HEK293 (cell line): ENCODE results near the gene R3HDM4.

Experiments used
- CTCF ChIA-PET: fragments of 350-600 bp; formaldehyde crosslinking; extraction: SDS; loops from one replicate; lab custom pipeline; 2021; ENCODE audit warnings: antibody characterized with exemption; lab: Yijun Ruan, JAX
- POLR2A ChIA-PET: fragments of 300-600 bp; formaldehyde crosslinking; extraction: SDS; loops from one replicate; lab custom pipeline; 2020; ENCODE audit warnings: antibody characterized with exemption, inconsistent platforms; lab: Yijun Ruan, JAX
- H3K27ac ChIP-seq: fragments of 200-500 bp; sonication (Bioruptor generic); 2 replicates; pipeline ENCODE4 v1.5.1; 2014; ENCODE audit warnings: low read depth, low read length, control low read depth, inconsistent platforms; ENCODE audit errors: extremely low read depth
- H3K36me3 ChIP-seq, 2 experiments: fragments of 200-500 bp in 1 of 2; sonication (Bioruptor generic) in 1 of 2; 1 replicate in 1 of 2; 2 replicates in 1 of 2; pipeline ENCODE4 v1.5.1; 2014 to 2017; ENCODE audit warnings: inconsistent platforms in 2 of 2, low read length in 2 of 2; ENCODE audit not compliant: control insufficient read depth in 2 of 2, insufficient read depth in 1 of 2
- H3K4me1 ChIP-seq: fragments of 200-500 bp; sonication (Bioruptor generic); 2 replicates; pipeline ENCODE4 v1.5.1; 2014; ENCODE audit warnings: mild to moderate bottlenecking, low read length, inconsistent platforms; ENCODE audit not compliant: control insufficient read depth, insufficient read depth
- H3K4me3 ChIP-seq: 2 replicates; pipeline ENCODE4 v1.5.1; 2011; ENCODE audit warnings: low read depth, mild to moderate bottlenecking, control low read depth, low read length, moderate library complexity
- H3K9me3 ChIP-seq: fragments of 200-500 bp; sonication (Bioruptor generic); 2 replicates; pipeline ENCODE4 v1.5.1; 2014; ENCODE audit warnings: low read depth, low read length, inconsistent platforms; ENCODE audit not compliant: control insufficient read depth, insufficient read depth
- BCL11A ChIP-seq: fragments of 450-650 bp; formaldehyde crosslinking; IDR thresholded peaks from 2 replicates; pipeline ENCODE4 v1.5.1; 2016; ENCODE audit warnings: low read depth, missing biosample characterization, missing genetic modification characterization
- GFI1B ChIP-seq: fragments of 450-650 bp; formaldehyde crosslinking; IDR thresholded peaks from 2 replicates; pipeline ENCODE4 v1.5.1; 2016; ENCODE audit warnings: missing biosample characterization, missing genetic modification characterization
- GLI4 ChIP-seq: fragments of 450-650 bp; formaldehyde crosslinking; IDR thresholded peaks from 2 replicates; pipeline ENCODE4 v1.5.1; 2016; ENCODE audit warnings: missing biosample characterization, missing genetic modification characterization
- GLIS2 ChIP-seq: fragments of 450-650 bp; formaldehyde crosslinking; IDR thresholded peaks from 2 replicates; pipeline ENCODE4 v1.5.1; 2016; ENCODE audit warnings: missing biosample characterization, missing genetic modification characterization
- KLF1 ChIP-seq: fragments of 450-650 bp; formaldehyde crosslinking; IDR thresholded peaks from 2 replicates; pipeline ENCODE4 v1.5.1; 2016; ENCODE audit warnings: missing biosample characterization, missing genetic modification characterization
- PATZ1 ChIP-seq: fragments of 450-650 bp; formaldehyde crosslinking; IDR thresholded peaks from 2 replicates; pipeline ENCODE4 v1.5.1; 2016; ENCODE audit warnings: missing biosample characterization, missing genetic modification characterization
- TRIM28 ChIP-seq: IDR thresholded peaks from 2 replicates; pipeline ENCODE4 v1.6.1; 2011; ENCODE audit warnings: low read length, control low read depth, borderline replicate concordance
- ZBTB10 ChIP-seq: fragments of 450-650 bp; formaldehyde crosslinking; IDR thresholded peaks from 2 replicates; pipeline ENCODE4 v1.5.1; 2016; ENCODE audit warnings: missing biosample characterization, missing genetic modification characterization
- ZBTB26 ChIP-seq: fragments of 450-650 bp; formaldehyde crosslinking; optimal IDR thresholded peaks from 2 replicates; pipeline ENCODE3; 2016; ENCODE audit warnings: missing biosample characterization, mild to moderate bottlenecking, missing genetic modification characterization
- ZBTB8A ChIP-seq: fragments of 450-650 bp; formaldehyde crosslinking; IDR thresholded peaks from 2 replicates; pipeline ENCODE4 v1.5.1; 2016; ENCODE audit warnings: missing biosample characterization, missing genetic modification characterization
- ZEB2 ChIP-seq: fragments of 450-650 bp; formaldehyde crosslinking; IDR thresholded peaks from 2 replicates; pipeline ENCODE4 v1.5.1; 2016; ENCODE audit warnings: missing biosample characterization, missing genetic modification characterization
- ZNF148 ChIP-seq: fragments of 450-650 bp; formaldehyde crosslinking; IDR thresholded peaks from 2 replicates; pipeline ENCODE4 v1.5.0; 2017; ENCODE audit warnings: missing biosample characterization, missing genetic modification characterization, borderline replicate concordance
- ZNF2 ChIP-seq: fragments of 450-650 bp; formaldehyde crosslinking; IDR thresholded peaks from 2 replicates; pipeline ENCODE4 v1.5.1; 2016; ENCODE audit warnings: missing biosample characterization, missing genetic modification characterization
- ZNF354C ChIP-seq: fragments of 450-650 bp; formaldehyde crosslinking; IDR thresholded peaks from 2 replicates; pipeline ENCODE4 v1.5.1; 2016; ENCODE audit warnings: missing biosample characterization, missing genetic modification characterization, low read depth, borderline replicate concordance
- ZNF404 ChIP-seq: fragments of 450-650 bp; formaldehyde crosslinking; IDR thresholded peaks from 2 replicates; pipeline ENCODE4 v1.5.1; 2017; ENCODE audit warnings: missing biosample characterization, missing genetic modification characterization
- ZNF510 ChIP-seq: fragments of 450-650 bp; formaldehyde crosslinking; IDR thresholded peaks from 2 replicates; pipeline ENCODE4 v1.5.1; 2018; ENCODE audit warnings: mild to moderate bottlenecking, missing genetic modification characterization, missing biosample characterization; ENCODE audit not compliant: insufficient replicate concordance
- ZNF514 ChIP-seq: fragments of 450-650 bp; formaldehyde crosslinking; IDR thresholded peaks from 2 replicates; pipeline ENCODE4 v1.5.1; 2016; ENCODE audit warnings: missing biosample characterization, missing genetic modification characterization
- ZNF580 ChIP-seq: fragments of 450-650 bp; formaldehyde crosslinking; IDR thresholded peaks from 2 replicates; pipeline ENCODE4 v1.5.1; 2016; ENCODE audit warnings: missing biosample characterization, missing genetic modification characterization
- ZNF596 ChIP-seq: fragments of 450-650 bp; IDR thresholded peaks from 2 replicates; pipeline ENCODE4 v1.5.0; 2018; ENCODE audit warnings: missing biosample characterization, mild to moderate bottlenecking, missing genetic modification characterization, moderate library complexity
- ZNF621 ChIP-seq: fragments of 450-650 bp; formaldehyde crosslinking; IDR thresholded peaks from 2 replicates; pipeline ENCODE4 v1.5.1; 2017; ENCODE audit warnings: missing biosample characterization, missing genetic modification characterization
- ZNF624 ChIP-seq: fragments of 450-650 bp; formaldehyde crosslinking; IDR thresholded peaks from 2 replicates; pipeline ENCODE4 v1.5.1; 2017; ENCODE audit warnings: missing biosample characterization, missing genetic modification characterization
- ZNF660 ChIP-seq: fragments of 450-650 bp; IDR thresholded peaks from 2 replicates; pipeline ENCODE4 v1.5.1; 2018; ENCODE audit warnings: missing biosample characterization, mild to moderate bottlenecking, missing genetic modification characterization
- ZNF677 ChIP-seq: fragments of 450-650 bp; IDR thresholded peaks from 2 replicates; pipeline ENCODE4 v1.5.0; 2018; ENCODE audit warnings: missing biosample characterization, mild to moderate bottlenecking, missing genetic modification characterization, moderate library complexity
- ZNF76 ChIP-seq: fragments of 450-650 bp; formaldehyde crosslinking; IDR thresholded peaks from 2 replicates; pipeline ENCODE4; 2016; ENCODE audit warnings: low read depth, missing biosample characterization, missing genetic modification characterization, borderline replicate concordance
- ZXDB ChIP-seq: fragments of 450-650 bp; formaldehyde crosslinking; IDR thresholded peaks from 2 replicates; pipeline ENCODE4 v1.5.1; 2016; ENCODE audit warnings: missing biosample characterization, missing genetic modification characterization

The R3HDM4 gene

GRCh38 chr19:920051-920864 lies 7.2 kb upstream of the R3HDM4 start (continued):
- TF ChIP-seq ZNF148 (tag by site-specific recombination), result no peak

GRCh38 chr19:919199-920050 lies 6.4 kb upstream of the R3HDM4 start:
- ChIA-PET POLR2A (interaction anchor here (0.7 kb wide), 1 partner anchor 102 kb away, joined by 4 read pairs; no protein-coding TSS in a partner anchor), CTCF (interaction anchor here (0.6 to 5.8 kb wide), 4 partner anchors 55 to 320 kb away, joined by 3 to 116 read pairs (median 6); partner anchors contain the start of gene WDR18)
- no peaks in the 10 kb centered on the region for H3K36me3 ChIP-seq
- peaks cover 2% of the 10 kb centered on the region; the same call in 1 of the 2 replicates for H3K4me1 ChIP-seq
- no peak overlapping the region for H3K4me3 ChIP-seq
- H3K27ac ChIP-seq, result no peak overlapping the region
- no peaks in the 10 kb centered on the region for H3K9me3 ChIP-seq
- peak; percentile 43 for TF ChIP-seq PATZ1 (tag by site-specific recombination)
- 0 out of 2 replicates have a peak, but pooled peaks have one; percentile 8 for TF ChIP-seq KLF1 (tag by site-specific recombination)
- no peak for TF ChIP-seq ZNF404 (tag by site-specific recombination)
- TF ChIP-seq ZNF580 (tag by site-specific recombination), result 0 out of 2 replicates have a peak, but pooled peaks have one; percentile 40
- no peak for TF ChIP-seq ZNF514 (tag by site-specific recombination)
- no peak for TF ChIP-seq GFI1B (tag by site-specific recombination)
- TF ChIP-seq ZNF596 (tag by site-specific recombination), result no peak
- 0 out of 2 replicates have a peak, but pooled peaks have one; percentile 16 for TF ChIP-seq ZNF76 (tag by site-specific recombination)
- 0 out of 2 replicates have a peak, but pooled peaks have one; percentile 54 for TF ChIP-seq BCL11A (tag by site-specific recombination)
- no peak for TF ChIP-seq ZNF510 (tag by site-specific recombination)
- TF ChIP-seq TRIM28, result no peak
- TF ChIP-seq ZNF2 (tag by site-specific recombination), result peak; percentile 47; the same call in 1 of the 2 replicates
- TF ChIP-seq ZBTB8A (tag by site-specific recombination), result peak; percentile 74; the same call in 1 of the 2 replicates
- no peak for TF ChIP-seq ZNF354C (tag by site-specific recombination)
- no peak for TF ChIP-seq GLIS2 (tag by site-specific recombination)
- peak; percentile 88 for TF ChIP-seq ZEB2 (tag by site-specific recombination)
- TF ChIP-seq GLI4 (tag by site-specific recombination), result no peak
- no peak for TF ChIP-seq ZNF677 (tag by site-specific recombination)
- no peak for TF ChIP-seq ZNF624 (tag by site-specific recombination)
- TF ChIP-seq ZNF660 (tag by site-specific recombination), result no peak
- no peak for TF ChIP-seq ZNF621
- no peak; the same call in 1 of the 2 replicates for TF ChIP-seq ZXDB (tag by site-specific recombination)
- TF ChIP-seq ZBTB26 (tag by site-specific recombination), result peak; percentile 78
- TF ChIP-seq ZBTB10 (tag by site-specific recombination), result peak; percentile 78
